WTC11 (cell line): ENCODE measurements around the gene CHST11.

Experiments used
- CTCF ChIP-seq: fragments of 200-600 bp; IDR thresholded peaks from 2 replicates; pipeline ENCODE4 v1.8.0; 2022; ENCODE audit warnings: antibody characterized with exemption
- PREB ChIP-seq: sonication (generic); formaldehyde crosslinking; IDR thresholded peaks from 2 replicates; pipeline ENCODE4 v1.8.1; 2022; ENCODE audit warnings: mild to moderate bottlenecking, missing genetic modification reagents, moderate library complexity, borderline replicate concordance
- STAT6 ChIP-seq: sonication (generic); formaldehyde crosslinking; conservative IDR thresholded peaks from 2 replicates; pipeline ENCODE4 v1.8.1; 2023; ENCODE audit warnings: mild to moderate bottlenecking, low read depth, missing genetic modification reagents, moderate library complexity
- ZBTB43 ChIP-seq: sonication (generic); formaldehyde crosslinking; IDR thresholded peaks from 2 replicates; pipeline ENCODE4 v1.8.1; 2023; ENCODE audit warnings: mild to moderate bottlenecking, missing genetic modification reagents

- TF ChIP-seq CTCF = no peak
- TF ChIP-seq PREB = no peak
- TF ChIP-seq STAT6 = no peak
- TF ChIP-seq ZBTB43 = no peak
These were observed 39.6 kb downstream of the CHST11 start for GRCh38 chr12:104496336-104496735.
